Stimulated activated CD8-positive, alpha-beta memory T cell treated with anti-CD3 and anti-CD28 coated beads, Interleukin-12 subunit alpha, Interleukin-12 subunit beta, amount 100 ng/mL, for 24 hours (primary cell): ENCODE results near the gene KLRD1.
"Not testable (repeated sequence)": the region's sequence is repeated elsewhere in the genome, so short reads cannot be mapped to it uniquely, and the experiment has no call there.

Experiments used
- DNase-seq: peaks from one replicate; pipeline ENCODE4 v3.0.0-alpha.2; 2020; ENCODE audit errors: extremely low read depth

KLRD1 gene

DNA sequence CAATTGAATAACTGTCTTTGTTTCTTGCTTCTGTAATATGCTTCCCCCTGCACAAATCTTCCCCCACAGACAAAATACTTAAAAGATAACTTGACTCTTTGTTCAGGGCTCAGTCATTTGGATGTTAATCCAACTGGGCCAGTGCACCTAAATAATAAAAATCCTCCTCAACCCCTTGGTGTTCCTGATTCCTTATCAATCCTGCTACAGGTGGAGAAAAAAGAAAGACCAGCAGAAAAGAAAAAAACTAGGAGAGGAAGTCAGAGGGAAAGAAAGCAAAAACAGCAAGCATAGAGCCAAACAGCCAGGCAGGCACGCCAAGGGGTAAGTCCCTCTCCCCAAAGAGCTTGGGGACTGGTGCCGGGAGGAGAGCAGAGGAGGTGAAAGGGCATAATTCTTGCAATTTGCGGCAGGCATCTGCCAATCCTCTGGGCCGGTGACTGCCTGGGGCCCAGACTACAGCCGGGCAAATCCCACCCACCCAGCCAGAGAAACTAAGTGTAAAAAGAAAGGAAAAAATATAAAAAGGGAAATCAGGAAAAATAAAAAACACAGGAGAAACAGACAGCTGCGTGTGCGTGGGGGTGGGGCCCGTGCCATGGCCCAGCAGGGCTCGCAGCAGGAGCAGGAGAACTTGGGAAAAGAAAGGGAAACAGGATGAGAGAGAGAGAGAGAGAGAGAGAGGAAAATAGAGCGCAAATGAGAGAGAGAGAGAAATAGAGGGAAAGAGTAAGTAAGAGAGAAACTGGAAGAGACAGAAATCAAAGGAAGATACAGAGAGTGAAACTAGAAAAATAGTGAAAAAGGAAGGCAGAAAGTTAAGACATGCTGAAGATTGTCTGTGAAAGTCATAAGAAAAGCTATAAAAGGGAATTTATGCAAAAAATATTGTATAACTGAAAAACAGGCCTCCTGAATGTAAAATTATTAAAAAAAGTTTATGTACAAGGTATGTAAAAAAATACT lies 60.8 kb downstream of the KLRD1 start:
- no peak for DNase-seq

DNA sequence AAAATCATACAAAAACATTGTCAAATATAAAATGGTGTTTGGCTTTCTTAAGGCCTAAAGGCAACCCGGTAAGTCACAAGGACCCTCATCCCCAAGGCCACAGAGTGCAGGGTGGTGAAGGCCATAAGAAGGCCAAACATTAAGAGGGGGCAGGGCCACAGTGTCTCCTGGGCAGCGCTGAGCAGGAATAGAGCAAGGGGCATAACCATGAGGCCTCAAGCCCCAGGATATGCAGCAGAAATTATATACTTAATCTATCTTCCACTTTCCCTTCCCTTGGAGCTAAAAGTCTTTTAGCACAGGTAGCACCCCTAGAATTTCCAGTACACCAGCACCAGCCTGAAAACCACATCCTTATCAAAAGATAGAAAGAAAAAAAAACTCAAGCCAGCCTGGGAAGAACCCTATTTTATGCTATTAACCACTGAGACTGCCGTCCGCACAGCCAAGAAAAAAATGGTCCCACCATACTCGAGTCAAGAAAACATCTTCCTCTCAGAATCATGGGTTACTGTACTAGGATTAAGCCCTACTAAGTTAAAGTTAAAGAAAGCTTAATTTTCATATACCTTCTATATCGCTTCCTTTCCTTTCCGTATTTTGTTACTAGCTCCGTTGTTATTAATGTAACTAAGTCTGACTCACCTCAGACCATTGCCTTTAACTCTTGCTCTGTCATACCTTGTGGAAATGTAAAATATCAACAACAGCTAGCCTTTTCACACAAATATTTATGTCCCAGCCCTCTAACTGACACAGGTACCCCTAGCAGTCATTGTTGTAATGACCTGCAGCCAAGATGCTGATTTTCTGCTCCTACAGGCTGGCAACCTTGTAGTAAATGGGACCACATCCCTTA lies 62.1 kb downstream of the KLRD1 start:
- DNase-seq, result no peak

DNA sequence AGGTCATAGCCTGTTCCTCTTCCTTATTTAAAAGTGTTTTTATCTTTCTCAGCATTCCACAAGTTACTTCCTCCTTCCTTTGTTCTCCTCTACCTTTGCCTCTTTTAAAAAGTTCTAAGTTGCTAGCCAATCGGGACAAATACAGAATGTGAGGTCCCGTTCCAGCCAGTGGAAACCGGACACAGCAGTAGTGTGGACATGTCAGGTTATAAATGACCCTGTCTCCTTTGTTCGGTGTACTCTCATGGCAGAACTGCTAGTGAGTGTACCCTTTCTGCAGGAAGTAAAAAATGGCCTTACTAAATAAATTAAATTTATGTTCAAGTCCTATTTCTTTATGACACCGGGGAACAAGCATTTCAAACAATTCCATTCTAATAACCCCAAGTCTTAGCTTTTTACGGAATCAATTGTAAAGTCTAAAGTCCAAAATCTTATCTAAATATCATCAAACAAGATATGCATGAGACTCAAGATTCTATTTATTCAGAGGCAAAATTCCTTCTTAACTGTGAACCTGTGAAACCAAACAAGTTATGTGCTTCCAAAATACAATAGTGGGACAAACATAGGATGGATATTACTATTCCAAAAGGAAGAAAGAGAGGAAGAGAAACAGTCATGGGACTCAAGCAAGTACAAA lies 64.3 kb downstream of the KLRD1 start:
- not testable (repeated sequence) for DNase-seq

DNA sequence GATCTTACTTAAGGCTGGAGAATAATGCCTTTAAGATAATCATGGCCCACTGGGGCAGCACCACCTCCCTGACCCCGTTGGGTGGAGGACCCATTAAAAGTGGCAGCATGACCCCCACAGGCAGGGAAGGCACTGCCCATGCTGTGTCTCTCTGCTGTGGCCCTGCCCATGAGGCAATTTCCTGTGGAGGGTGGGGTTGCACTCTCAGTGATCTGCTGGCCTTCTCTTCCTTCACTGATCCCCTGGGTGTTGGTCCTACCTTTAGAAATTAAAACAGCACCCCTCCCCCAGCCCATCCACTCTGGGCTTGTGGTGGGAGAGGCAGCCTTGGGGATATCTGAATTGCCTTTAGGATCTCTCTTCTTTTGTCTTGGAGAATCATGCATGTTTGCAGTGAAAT lies 64.9 kb downstream of the KLRD1 start:
- DNase-seq, result no peak

DNA sequence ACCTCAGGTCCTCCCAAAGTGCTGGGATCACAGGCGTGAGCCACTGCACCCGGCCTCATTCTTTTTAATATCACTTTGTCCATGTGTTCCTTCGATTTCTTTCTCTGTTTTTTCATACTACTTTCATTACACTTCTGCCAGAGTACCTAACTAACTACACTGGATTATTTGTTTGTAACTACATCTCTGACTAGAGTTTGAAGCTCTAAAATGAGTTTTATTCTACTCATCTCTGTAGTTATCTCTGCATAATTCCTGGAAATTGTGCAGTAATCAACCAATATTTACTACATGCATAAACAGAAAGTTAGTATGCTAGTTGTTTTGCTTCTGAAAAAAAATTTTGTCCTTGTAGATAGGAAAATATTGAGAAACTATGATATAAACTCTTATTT lies 67.0 kb downstream of the KLRD1 start:
- no peak for DNase-seq

DNA sequence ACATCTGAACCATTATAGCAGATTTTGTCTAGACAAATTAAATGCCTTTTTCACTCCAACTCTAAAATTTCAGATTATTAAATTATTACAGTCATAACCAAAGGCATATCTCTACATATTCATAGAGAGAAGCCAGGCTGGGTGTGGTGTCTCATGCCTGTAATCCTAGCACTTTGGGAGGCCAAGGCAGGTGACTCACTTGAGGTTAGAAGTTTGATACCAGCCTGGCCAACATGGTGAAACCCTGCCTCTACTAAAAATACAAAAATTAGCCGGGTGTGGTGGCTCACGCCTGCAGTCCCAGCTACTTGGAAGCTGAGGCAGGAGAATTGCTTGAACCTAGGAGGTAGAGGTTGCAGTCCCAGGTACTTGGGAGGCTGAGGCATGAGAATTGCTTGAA lies 71.1 kb downstream of the KLRD1 start:
- not testable (repeated sequence) for DNase-seq
